Muscle layer of duodenum (tissue), 2 donors: Measurements from ENCODE around the gene CAMK2A.

Experiments
- H3K27ac ChIP-seq: one replicate; pipeline ENCODE4 v1.7.0; 2013; ENCODE audit warnings: mild to moderate bottlenecking, low read length
- H3K27me3 ChIP-seq: one replicate; pipeline ENCODE4 v1.7.0; 2013; ENCODE audit warnings: low read depth, mild to moderate bottlenecking, control low read depth, low read length
- H3K36me3 ChIP-seq, 2 donors: one replicate each; pipeline ENCODE4 v1.7.0; 2013; ENCODE audit warnings: low read length in 2 of 2, control low read depth in 1 of 2, mild to moderate bottlenecking in 1 of 2; ENCODE audit not compliant: insufficient read depth in 2 of 2, control insufficient read depth in 1 of 2
- H3K4me1 ChIP-seq, 2 donors: one replicate each; pipeline ENCODE4 v1.7.0; 2013; ENCODE audit warnings: low read length in 2 of 2, mild to moderate bottlenecking in 2 of 2, control low read depth in 1 of 2, moderate library complexity in 1 of 2; ENCODE audit not compliant: insufficient read depth in 2 of 2, control insufficient read depth in 1 of 2
- H3K4me3 ChIP-seq, 2 donors: one replicate each; pipeline ENCODE4 v1.7.0; 2013; ENCODE audit warnings: low read length in 2 of 2, low read depth in 1 of 2, mild to moderate bottlenecking in 1 of 2
- H3K9me3 ChIP-seq, 2 donors: one replicate each; pipeline ENCODE4 v1.7.0; 2013; ENCODE audit warnings: low read length in 2 of 2, control low read depth in 1 of 2, mild to moderate bottlenecking in 1 of 2; ENCODE audit not compliant: control insufficient read depth in 1 of 2
- donor health status: healthy.

CAMK2A gene

GRCh38 chr5:150222906-150223305 lies 66.7 kb downstream of the CAMK2A start:
- Histone ChIP-seq H3K4me3 (no peak overlapping the region), H3K4me1 (no peaks in the 10 kb centered on the region), H3K27me3 (no peaks in the 10 kb centered on the region), H3K27ac (no peak overlapping the region), H3K36me3 (no peaks in the 10 kb centered on the region), H3K9me3 (no peaks in the 10 kb centered on the region)

DNA sequence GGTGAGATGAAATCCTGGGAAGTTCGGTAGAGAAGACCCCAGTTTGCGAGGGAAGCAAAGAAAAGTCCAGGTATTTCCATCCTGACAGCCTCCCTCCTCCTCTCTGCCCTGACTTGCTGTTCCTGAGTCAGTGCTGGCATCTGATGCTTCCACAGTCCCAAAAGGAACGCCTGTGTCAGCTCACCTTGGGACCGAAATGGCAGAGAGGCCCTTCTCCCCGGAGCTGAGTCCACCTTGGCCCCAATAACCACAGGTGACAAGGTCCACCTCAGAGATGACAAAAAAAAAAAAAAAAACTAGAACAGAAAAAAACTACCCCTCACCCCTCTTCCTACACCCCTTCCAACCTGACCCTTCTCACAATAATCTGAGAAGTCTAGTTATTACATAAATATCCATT lies 68.1 kb downstream of the CAMK2A start:
- H3K4me3 ChIP-seq, result no peak overlapping the region
- no peaks in the 10 kb centered on the region for H3K27me3 ChIP-seq
- H3K27ac ChIP-seq, result no peak overlapping the region
- H3K36me3 ChIP-seq, result no peaks in the 10 kb centered on the region
- H3K4me1 ChIP-seq, result no peaks in the 10 kb centered on the region
- H3K9me3 ChIP-seq, result no peaks in the 10 kb centered on the region

DNA sequence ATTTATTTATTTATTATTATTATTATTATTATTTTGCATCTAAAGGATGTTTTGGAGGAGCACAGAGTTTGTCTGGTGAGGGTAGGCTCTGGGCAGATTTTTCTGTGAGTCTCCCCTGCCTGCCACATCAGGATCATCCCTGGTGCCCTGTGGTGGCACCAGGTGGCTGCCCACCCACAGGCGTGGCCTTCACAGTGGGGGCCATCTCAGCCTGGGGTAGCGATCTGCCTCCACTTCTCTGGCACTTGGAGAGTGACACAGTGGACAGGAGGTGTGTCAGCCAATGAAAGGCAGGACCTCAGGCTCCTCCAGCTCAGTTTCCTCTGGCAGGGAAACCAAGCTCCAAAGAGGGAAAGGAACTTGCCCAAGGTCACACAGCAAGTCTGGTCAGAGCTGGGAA lies 69.7 kb downstream of the CAMK2A start:
- Histone ChIP-seq H3K4me3 (no peak overlapping the region), H3K27ac (no peak overlapping the region), H3K36me3 (no peaks in the 10 kb centered on the region), H3K9me3 (no peaks in the 10 kb centered on the region), H3K4me1 (no peaks in the 10 kb centered on the region), H3K27me3 (no peaks in the 10 kb centered on the region)

DNA sequence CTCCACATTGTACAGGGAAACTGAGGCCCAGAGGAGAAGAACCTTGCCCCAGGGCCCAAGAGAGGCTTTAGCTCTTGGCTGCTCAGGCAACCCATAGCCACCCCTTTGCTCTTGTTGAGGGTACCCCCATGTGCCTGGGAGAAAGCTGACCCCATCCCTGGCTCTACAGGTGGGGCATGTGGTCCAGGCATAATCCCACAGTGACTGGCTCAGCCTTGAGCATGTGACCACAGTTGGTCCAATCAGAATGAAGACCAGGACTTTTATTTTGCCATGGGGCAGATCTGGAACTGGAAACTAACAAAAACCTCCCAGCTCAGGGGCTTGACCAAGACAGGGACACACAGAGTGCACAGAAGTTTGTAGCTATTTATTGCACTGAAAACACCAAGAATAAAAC lies 70.4 kb downstream of the CAMK2A start:
- Histone ChIP-seq H3K27ac (no peak overlapping the region), H3K9me3 (no peaks in the 10 kb centered on the region)

GRCh38 chr5:150218693-150219035 lies 70.9 kb downstream of the CAMK2A start:
- Histone ChIP-seq H3K4me1 (peaks cover 0 to 4% of the 10 kb centered on the region in 2 donors), H3K4me3 (no peak overlapping the region), H3K27me3 (no peaks in the 10 kb centered on the region), H3K9me3 (no peaks in the 10 kb centered on the region), H3K36me3 (no peaks in the 10 kb centered on the region), H3K27ac (no peak overlapping the region)

More for the DNA sequence above, 70.4 kb downstream of the CAMK2A start:
- Histone ChIP-seq H3K4me3 (no peak overlapping the region), H3K4me1 (peaks cover 0 to 4% of the 10 kb centered on the region in 2 donors), H3K36me3 (no peaks in the 10 kb centered on the region), H3K27me3 (no peaks in the 10 kb centered on the region)

- H3K27ac ChIP-seq, result no peak overlapping the region
- H3K36me3 ChIP-seq, result no peaks in the 10 kb centered on the region
- no peaks in the 10 kb centered on the region for H3K9me3 ChIP-seq
- H3K4me3 ChIP-seq, result no peak overlapping the region
- H3K27me3 ChIP-seq, result no peaks in the 10 kb centered on the region
- H3K4me1 ChIP-seq, result peaks cover 0 to 4% of the 10 kb centered on the region in 2 donors
Measured at GRCh38 chr5:150217873-150218692, 71.5 kb downstream of the CAMK2A start.

- Histone ChIP-seq H3K27me3 (no peaks in the 10 kb centered on the region), H3K4me3 (no peak overlapping the region), H3K9me3 (no peaks in the 10 kb centered on the region), H3K27ac (no peak overlapping the region), H3K36me3 (no peaks in the 10 kb centered on the region), H3K4me1 (peaks cover 0 to 4% of the 10 kb centered on the region in 2 donors)
Measured at GRCh38 chr5:150217038-150217437, 72.5 kb downstream of the CAMK2A start.

GRCh38 chr5:150215979-150216944 lies 73.3 kb downstream of the CAMK2A start:
- H3K27me3 ChIP-seq, result no peaks in the 10 kb centered on the region
- no peak overlapping the region for H3K4me3 ChIP-seq
- H3K9me3 ChIP-seq, result no peaks in the 10 kb centered on the region
- H3K36me3 ChIP-seq, result no peaks in the 10 kb centered on the region
- peaks cover 0 to 4% of the 10 kb centered on the region in 2 donors for H3K4me1 ChIP-seq
- no peak overlapping the region for H3K27ac ChIP-seq

DNA sequence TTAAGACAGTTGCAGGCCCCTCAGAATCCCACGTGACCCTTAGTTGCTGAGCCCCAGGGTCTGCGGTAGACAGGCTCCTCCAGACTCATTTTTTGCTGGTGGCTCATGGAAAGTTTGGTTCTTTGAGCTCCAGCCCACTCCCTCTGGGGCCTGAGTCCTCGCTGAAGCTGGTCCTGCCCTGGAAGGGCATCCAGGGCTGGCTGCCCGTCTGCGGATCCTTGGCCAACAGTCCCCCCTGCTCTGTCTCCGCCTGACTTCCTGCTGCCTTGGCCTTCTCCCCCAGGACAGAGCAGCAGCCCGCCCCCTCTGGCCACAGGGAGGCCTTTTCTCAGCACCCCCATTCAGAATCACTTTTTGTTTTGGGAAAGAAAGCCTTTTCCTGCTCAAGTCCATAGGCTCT lies 75.3 kb downstream of the CAMK2A start:
- no peaks in the 10 kb centered on the region for H3K36me3 ChIP-seq
- H3K4me1 ChIP-seq, result peaks cover 0 to 4% of the 10 kb centered on the region in 2 donors
- H3K4me3 ChIP-seq, result no peak overlapping the region
- no peaks in the 10 kb centered on the region for H3K9me3 ChIP-seq
- H3K27me3 ChIP-seq, result no peaks in the 10 kb centered on the region
- H3K27ac ChIP-seq, result no peak overlapping the region

DNA sequence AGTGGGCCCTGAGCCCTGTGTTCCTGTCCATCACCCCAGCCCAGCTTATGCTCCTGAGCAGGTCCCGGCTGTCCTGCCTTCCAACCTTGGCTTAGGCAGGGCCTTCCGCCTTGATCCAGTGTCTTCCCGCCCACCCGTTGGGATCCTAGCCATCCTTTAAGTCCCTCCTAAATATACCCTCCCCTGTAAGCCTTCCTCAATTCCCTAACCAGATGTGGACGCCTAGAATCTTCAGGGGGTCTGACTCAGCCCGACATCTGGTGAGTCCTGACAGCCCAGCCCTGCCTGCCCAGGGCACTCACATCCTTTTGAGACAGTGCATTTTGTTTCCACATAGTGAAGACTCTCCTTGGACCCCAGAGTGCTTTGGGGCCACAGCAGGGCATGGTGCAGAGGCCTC lies 76.0 kb downstream of the CAMK2A start:
- Histone ChIP-seq H3K36me3 (no peaks in the 10 kb centered on the region), H3K4me3 (no peak overlapping the region), H3K27ac (no peak overlapping the region), H3K4me1 (peaks cover 0 to 4% of the 10 kb centered on the region in 2 donors), H3K27me3 (no peaks in the 10 kb centered on the region), H3K9me3 (no peaks in the 10 kb centered on the region)

DNA sequence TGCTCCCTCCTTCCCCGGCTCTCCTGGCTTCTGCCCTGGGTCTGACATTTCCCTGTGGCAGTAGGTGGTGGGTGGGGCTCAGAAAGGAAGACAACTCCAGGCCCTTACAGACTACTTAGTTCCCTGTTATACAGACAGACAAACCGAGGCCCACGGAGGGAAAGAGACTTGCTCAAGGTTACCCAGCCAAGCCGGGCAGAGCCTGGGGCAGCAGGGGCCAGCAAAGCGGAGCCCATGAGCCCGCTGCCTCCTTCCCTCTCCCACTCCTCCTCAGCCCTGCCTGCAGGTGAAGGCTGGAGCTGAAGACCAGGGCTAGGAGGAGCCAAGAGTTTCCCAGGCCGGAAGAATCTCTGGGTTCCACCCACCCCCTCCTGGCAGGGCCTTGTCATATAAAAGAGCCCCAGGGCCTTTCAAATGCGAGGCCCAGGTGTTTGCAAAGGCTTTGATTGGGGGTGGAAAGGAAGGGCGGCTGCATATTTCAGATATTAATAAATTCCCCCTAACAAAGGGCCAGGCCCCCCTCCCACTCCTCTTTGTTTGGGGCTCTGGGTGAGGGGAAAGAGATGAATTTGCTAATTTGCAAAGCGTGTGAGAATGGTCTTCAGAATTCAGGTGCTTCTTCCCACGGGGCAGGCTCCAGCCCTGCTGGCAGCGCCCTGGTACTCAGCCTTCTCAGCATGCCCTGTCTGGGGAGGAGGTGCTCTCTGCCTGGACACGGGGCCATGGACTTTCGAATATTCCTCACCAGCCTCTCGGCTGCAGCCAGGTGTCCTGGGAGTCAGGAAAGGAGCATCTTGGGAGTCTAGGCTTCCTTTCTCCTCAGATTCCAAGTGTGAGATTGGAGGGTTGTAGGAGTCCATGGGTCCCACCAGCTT lies 78.2 kb downstream of the CAMK2A start:
- Histone ChIP-seq H3K36me3 (no peaks in the 10 kb centered on the region), H3K27me3 (no peaks in the 10 kb centered on the region), H3K4me1 (peaks cover 0 to 4% of the 10 kb centered on the region in 2 donors), H3K9me3 (no peaks in the 10 kb centered on the region), H3K27ac (peak overlapping the region; percentile 34), H3K4me3 (no peak overlapping the region)
